CD4-positive, alpha-beta T cell (primary cell): ENCODE results near the gene LDB2. TPM values are rescaled to one million over a fixed set of nuclear protein-coding genes. Genes with fewer than 3 reads are reported as not detected.

Experiments
- ATAC-seq: fragments of 200-7000 bp; cut with Tn5 transposase; one replicate; pipeline ENCODE4 v1.10.0; 2022; ENCODE audit warnings: mild to moderate bottlenecking; ENCODE audit not compliant: poor library complexity
- CTCF ChIA-PET: fragments of 350-600 bp; sonication (Branson Sonifier 250); formaldehyde crosslinking; loops from one replicate; lab custom pipeline; 2021; ENCODE audit warnings: antibody characterized with exemption, inconsistent platforms; lab: Charles Lee
- POLR2A ChIA-PET: fragments of 350-600 bp; sonication (Branson Sonifier 250); formaldehyde crosslinking; loops from one replicate; lab custom pipeline; 2021; ENCODE audit warnings: antibody characterized with exemption, inconsistent platforms; lab: Charles Lee
- DNase-seq, 14 experiments: peaks; one replicate each; pipeline ENCODE4 v3.0.0-alpha.2; 2013 to 2020; ENCODE audit warnings: mixed read lengths in 2 of 14
- H3K27ac ChIP-seq, 2 donors: one replicate each; pipeline versions ENCODE4 v1.5.1 to v1.7.0; 2013; ENCODE audit warnings: low read length in 2 of 2, low read depth in 1 of 2, mild to moderate bottlenecking in 1 of 2
- H3K27me3 ChIP-seq, 2 experiments: 1 replicate in 1 of 2; 2 replicates in 1 of 2; pipeline versions ENCODE4 v1.6.1 to v1.7.0; 2013; ENCODE audit warnings: low read length in 2 of 2, control low read depth in 1 of 2, mild to moderate bottlenecking in 1 of 2, moderate library complexity in 1 of 2; ENCODE audit not compliant: insufficient read depth in 2 of 2, control insufficient read depth in 1 of 2
- H3K36me3 ChIP-seq: one replicate; pipeline ENCODE4 v1.6.1; 2013; ENCODE audit warnings: low read length, control low read depth; ENCODE audit not compliant: insufficient read depth
- H3K4me1 ChIP-seq: one replicate; pipeline ENCODE4 v1.6.1; 2013; ENCODE audit warnings: low read length, control low read depth; ENCODE audit not compliant: insufficient read depth
- H3K4me3 ChIP-seq: one replicate; pipeline ENCODE4 v1.5.1; 2013; ENCODE audit warnings: mild to moderate bottlenecking, low read length, moderate library complexity
- H3K9me3 ChIP-seq, 2 experiments: 1 replicate in 1 of 2; 2 replicates in 1 of 2; pipeline versions ENCODE4 v1.6.1 to v1.7.0; 2013; ENCODE audit warnings: low read length in 2 of 2, mild to moderate bottlenecking in 2 of 2, control low read depth in 1 of 2, moderate library complexity in 1 of 2; ENCODE audit not compliant: control insufficient read depth in 1 of 2, insufficient read depth in 1 of 2
- H3K27ac Mint-ChIP-seq: one replicate; pipeline ENCODE4 v1.8.0; 2020; ENCODE audit warnings: mixed read lengths
- H3K27me3 Mint-ChIP-seq: one replicate; pipeline ENCODE4 v1.8.0; 2021; ENCODE audit warnings: mixed read lengths
- H3K36me3 Mint-ChIP-seq: one replicate; pipeline ENCODE4 v1.8.0; 2021; ENCODE audit warnings: low read depth, mixed read lengths
- H3K4me1 Mint-ChIP-seq: one replicate; pipeline ENCODE4 v1.8.0; 2021; ENCODE audit warnings: low read depth, mixed read lengths
- H3K4me3 Mint-ChIP-seq: one replicate; pipeline ENCODE4 v1.8.0; 2020; ENCODE audit warnings: mild to moderate bottlenecking, mixed read lengths
- H3K9me3 Mint-ChIP-seq: one replicate; pipeline ENCODE4 v1.8.0; 2020; ENCODE audit warnings: mixed read lengths
- intact Hi-C, 2 experiments: fragments of 100-400 bp; cut with DNase I in 1 of 2; cut with micrococcal nuclease in 1 of 2; formaldehyde crosslinking; loops; one replicate each; pipeline versions ENCODE4 v1.15.1 to v1.9.0; 2023 to 2025; cut with DNase I, micrococcal nuclease
- total RNA-seq, 174 experiments: library from RNA in 2 of 174; stranded (reverse) in 2 of 174; gene quantifications; one replicate each; pipeline ENCODE4 v1.2.3 and lab custom pipeline; 2021 to 2026
- TF ChIP-seq, protein P1 (sequence below): fragments of 200-600 bp; IDR thresholded peaks from one replicate; pipeline ENCODE4 v1.8.0; 2022; ENCODE audit warnings: antibody characterized with exemption, mild to moderate bottlenecking

Gene LDB2
- total RNA-seq, 2 experiments from 2014 or later = not detected

DNA sequence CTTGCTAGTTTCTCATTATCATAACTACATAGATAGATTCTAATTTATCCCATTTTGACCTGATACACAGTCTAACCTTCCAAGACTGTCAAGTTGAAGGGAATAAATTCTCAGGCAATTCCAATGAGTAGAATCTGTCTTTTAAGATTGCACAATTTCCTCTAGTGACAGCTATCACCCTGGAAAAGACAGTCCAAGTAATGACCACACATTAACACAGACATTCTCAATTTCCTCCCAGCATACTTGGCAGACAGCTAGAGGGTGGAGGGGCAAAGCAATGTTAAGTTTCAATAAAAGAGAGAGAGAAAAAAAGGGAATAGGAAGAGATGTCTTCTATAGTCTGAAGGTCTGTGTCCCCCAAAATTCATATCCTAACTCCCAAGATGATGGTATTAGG, 234.7 kb downstream of the LDB2 start:
- H3K36me3 Mint-ChIP-seq = no peaks in the 10 kb centered on the region
- H3K27ac Mint-ChIP-seq = no peak overlapping the region
- CTCF ChIA-PET = no interaction called here
- peaks cover 2% of the 10 kb centered on the region for H3K9me3 Mint-ChIP-seq
- Histone ChIP-seq H3K9me3 (no peaks in the 10 kb centered on the region), H3K4me1 (no peaks in the 10 kb centered on the region), H3K36me3 (no peaks in the 10 kb centered on the region), H3K27me3 (no peaks in the 10 kb centered on the region), H3K4me3 (no peak overlapping the region), H3K27ac (no peak overlapping the region)
- ATAC-seq (no peak), DNase-seq (no peak)
- POLR2A ChIA-PET = interaction anchor here (0.7 kb wide), 1 partner anchor 15 kb away, joined by 3 read pairs; no protein-coding TSS in a partner anchor
- TF ChIP-seq, protein P1, sequence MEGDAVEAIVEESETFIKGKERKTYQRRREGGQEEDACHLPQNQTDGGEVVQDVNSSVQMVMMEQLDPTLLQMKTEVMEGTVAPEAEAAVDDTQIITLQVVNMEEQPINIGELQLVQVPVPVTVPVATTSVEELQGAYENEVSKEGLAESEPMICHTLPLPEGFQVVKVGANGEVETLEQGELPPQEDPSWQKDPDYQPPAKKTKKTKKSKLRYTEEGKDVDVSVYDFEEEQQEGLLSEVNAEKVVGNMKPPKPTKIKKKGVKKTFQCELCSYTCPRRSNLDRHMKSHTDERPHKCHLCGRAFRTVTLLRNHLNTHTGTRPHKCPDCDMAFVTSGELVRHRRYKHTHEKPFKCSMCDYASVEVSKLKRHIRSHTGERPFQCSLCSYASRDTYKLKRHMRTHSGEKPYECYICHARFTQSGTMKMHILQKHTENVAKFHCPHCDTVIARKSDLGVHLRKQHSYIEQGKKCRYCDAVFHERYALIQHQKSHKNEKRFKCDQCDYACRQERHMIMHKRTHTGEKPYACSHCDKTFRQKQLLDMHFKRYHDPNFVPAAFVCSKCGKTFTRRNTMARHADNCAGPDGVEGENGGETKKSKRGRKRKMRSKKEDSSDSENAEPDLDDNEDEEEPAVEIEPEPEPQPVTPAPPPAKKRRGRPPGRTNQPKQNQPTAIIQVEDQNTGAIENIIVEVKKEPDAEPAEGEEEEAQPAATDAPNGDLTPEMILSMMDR = no peak
- H3K4me1 Mint-ChIP-seq = no peaks in the 10 kb centered on the region
- H3K4me3 Mint-ChIP-seq = no peak overlapping the region
- peaks cover 5% of the 10 kb centered on the region for H3K27me3 Mint-ChIP-seq
- intact Hi-C loops = no loop called here

DNA sequence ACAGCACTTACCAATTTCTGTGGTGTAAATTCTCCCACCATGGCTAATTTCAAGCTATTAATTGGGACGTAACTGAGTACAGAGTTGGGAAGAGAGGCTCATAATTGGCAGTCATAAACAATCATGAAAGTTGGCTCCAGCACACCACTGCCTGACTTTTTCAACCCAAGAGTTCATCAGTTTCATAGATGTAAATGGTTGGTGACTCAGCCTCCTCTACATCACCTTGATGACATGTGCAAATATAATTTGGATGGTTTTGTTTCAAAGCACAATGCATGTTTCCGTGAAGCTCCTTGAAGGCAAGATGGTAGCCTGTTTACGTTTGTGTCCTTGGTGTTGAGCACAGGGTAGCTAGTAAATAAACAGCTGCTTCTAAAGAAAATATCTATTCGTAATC, 235.1 kb downstream of the LDB2 start:
- ChIA-PET CTCF (no interaction called here), POLR2A (interaction anchor here (0.7 kb wide), 1 partner anchor 15 kb away, joined by 3 read pairs; no protein-coding TSS in a partner anchor)
- Mint-ChIP-seq H3K4me1 (no peaks in the 10 kb centered on the region), H3K4me3 (no peak overlapping the region), H3K36me3 (no peaks in the 10 kb centered on the region), H3K9me3 (peaks cover 2% of the 10 kb centered on the region), H3K27me3 (peaks cover 5% of the 10 kb centered on the region), H3K27ac (no peak overlapping the region)
- ATAC-seq (no peak), DNase-seq (no peak)
- Histone ChIP-seq H3K9me3 (no peaks in the 10 kb centered on the region), H3K27me3 (no peaks in the 10 kb centered on the region), H3K27ac (no peak overlapping the region), H3K4me3 (no peak overlapping the region), H3K4me1 (no peaks in the 10 kb centered on the region), H3K36me3 (no peaks in the 10 kb centered on the region)
- intact Hi-C loops = no loop called here
- TF ChIP-seq, protein P1 = no peak

- DNase-seq (no peak), ATAC-seq (no peak)
- Histone ChIP-seq H3K27ac (no peak overlapping the region), H3K4me3 (no peak overlapping the region), H3K27me3 (no peaks in the 10 kb centered on the region), H3K9me3 (no peaks in the 10 kb centered on the region), H3K4me1 (no peaks in the 10 kb centered on the region), H3K36me3 (no peaks in the 10 kb centered on the region)
- CTCF ChIA-PET = no interaction called here
- no peaks in the 10 kb centered on the region for H3K36me3 Mint-ChIP-seq
- peaks cover 2% of the 10 kb centered on the region for H3K9me3 Mint-ChIP-seq
- H3K27ac Mint-ChIP-seq = no peak overlapping the region
- peaks cover 5% of the 10 kb centered on the region for H3K27me3 Mint-ChIP-seq
- POLR2A ChIA-PET = no interaction called here
- intact Hi-C loops = no loop called here
- TF ChIP-seq, protein P1 = no peak
- no peak overlapping the region for H3K4me3 Mint-ChIP-seq
- H3K4me1 Mint-ChIP-seq = no peaks in the 10 kb centered on the region
Measured at GRCh38 chr4:16661813-16662212, 236.6 kb downstream of the LDB2 start.
